HCT116 (cell line): ENCODE results near the gene BBS4.
"Not testable (repeated sequence)": the region's sequence is repeated elsewhere in the genome, so short reads cannot be mapped to it uniquely, and the experiment has no call there.

ENCODE experiments used
- CBX3 ChIP-seq: IDR thresholded peaks from 2 replicates; pipeline ENCODE4 v1.6.1; 2012; ENCODE audit warnings: low read depth
- EGR1 ChIP-seq: IDR thresholded peaks from 2 replicates; pipeline ENCODE4 v1.6.1; 2012; ENCODE audit warnings: low read depth
- ELF1 ChIP-seq: IDR thresholded peaks from 2 replicates; pipeline ENCODE4 v1.6.1; 2012; ENCODE audit warnings: low read depth, borderline replicate concordance
- JUND ChIP-seq: IDR thresholded peaks from 2 replicates; pipeline ENCODE4 v1.6.1; 2012
- POLR2A ChIP-seq: IDR thresholded peaks from 2 replicates; pipeline ENCODE4 v1.7.0; 2011; ENCODE audit warnings: borderline replicate concordance; ENCODE audit not compliant: insufficient read depth, insufficient read length; ENCODE audit errors: extremely low read depth
- POLR2AphosphoS5 ChIP-seq: IDR thresholded peaks from 2 replicates; pipeline ENCODE4 v1.6.1; 2011; ENCODE audit warnings: mild to moderate bottlenecking, low read depth, low read length, moderate library complexity
- RAD21 ChIP-seq: IDR thresholded peaks from 2 replicates; pipeline ENCODE4 v1.6.1; 2012; ENCODE audit warnings: low read depth, mild to moderate bottlenecking
- SIN3A ChIP-seq: IDR thresholded peaks from 2 replicates; pipeline ENCODE4 v1.6.1; 2012; ENCODE audit warnings: low read depth
- SRF ChIP-seq: IDR thresholded peaks from 2 replicates; pipeline ENCODE4 v1.6.1; 2012; ENCODE audit warnings: low read depth
- YY1 ChIP-seq: IDR thresholded peaks from 2 replicates; pipeline ENCODE4 v1.6.1; 2011; ENCODE audit warnings: low read length, low read depth, moderate library complexity, mild to moderate bottlenecking; ENCODE audit not compliant: insufficient replicate concordance; ENCODE audit errors: extremely low read depth
- TF ChIP-seq, protein P1 (sequence below), 3 experiments: fragments of 200-600 bp in 1 of 3; sonication (generic) in 1 of 3; IDR thresholded peaks in 2 of 3; conservative IDR thresholded peaks in 1 of 3; 2 replicates each; pipeline ENCODE4 v1.5.1; 2012 to 2017; ENCODE audit warnings: low read depth in 2 of 3, low read length in 2 of 3, antibody characterized with exemption in 1 of 3, borderline replicate concordance in 1 of 3, control low read depth in 1 of 3, mild to moderate bottlenecking in 1 of 3, mixed read lengths in 1 of 3, mixed run types in 1 of 3, moderate library complexity in 1 of 3; ENCODE audit not compliant: insufficient read depth in 1 of 3
- TF ChIP-seq, protein P2 (sequence below): IDR thresholded peaks from 2 replicates; pipeline ENCODE4 v1.6.1; 2012
- TF ChIP-seq, protein P3 (sequence below): IDR thresholded peaks from 2 replicates; pipeline ENCODE4 v1.6.1; 2011; ENCODE audit warnings: mild to moderate bottlenecking, low read length, moderate library complexity; ENCODE audit not compliant: insufficient replicate concordance; ENCODE audit errors: extremely low read depth

GRCh38 chr15:72648631-72649253 is 37.3 kb upstream of the BBS4 start:
- TF ChIP-seq, protein P1, sequence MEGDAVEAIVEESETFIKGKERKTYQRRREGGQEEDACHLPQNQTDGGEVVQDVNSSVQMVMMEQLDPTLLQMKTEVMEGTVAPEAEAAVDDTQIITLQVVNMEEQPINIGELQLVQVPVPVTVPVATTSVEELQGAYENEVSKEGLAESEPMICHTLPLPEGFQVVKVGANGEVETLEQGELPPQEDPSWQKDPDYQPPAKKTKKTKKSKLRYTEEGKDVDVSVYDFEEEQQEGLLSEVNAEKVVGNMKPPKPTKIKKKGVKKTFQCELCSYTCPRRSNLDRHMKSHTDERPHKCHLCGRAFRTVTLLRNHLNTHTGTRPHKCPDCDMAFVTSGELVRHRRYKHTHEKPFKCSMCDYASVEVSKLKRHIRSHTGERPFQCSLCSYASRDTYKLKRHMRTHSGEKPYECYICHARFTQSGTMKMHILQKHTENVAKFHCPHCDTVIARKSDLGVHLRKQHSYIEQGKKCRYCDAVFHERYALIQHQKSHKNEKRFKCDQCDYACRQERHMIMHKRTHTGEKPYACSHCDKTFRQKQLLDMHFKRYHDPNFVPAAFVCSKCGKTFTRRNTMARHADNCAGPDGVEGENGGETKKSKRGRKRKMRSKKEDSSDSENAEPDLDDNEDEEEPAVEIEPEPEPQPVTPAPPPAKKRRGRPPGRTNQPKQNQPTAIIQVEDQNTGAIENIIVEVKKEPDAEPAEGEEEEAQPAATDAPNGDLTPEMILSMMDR (IDR thresholded peaks at IDR 0.05 in 2 of 3, conservative IDR thresholded peaks at IDR 0.05 in 1 of 3; ENCODE audit: borderline replicate concordance in 1 of 3, insufficient read depth in 1 of 3, low read depth in 2 of 3, low read length in 2 of 3) = not testable (repeated sequence)
- not testable (repeated sequence) for TF ChIP-seq POLR2A, CBX3, RAD21, YY1, JUND, POLR2AphosphoS5, EGR1, SIN3A, ELF1, SRF
- TF ChIP-seq, protein P2, sequence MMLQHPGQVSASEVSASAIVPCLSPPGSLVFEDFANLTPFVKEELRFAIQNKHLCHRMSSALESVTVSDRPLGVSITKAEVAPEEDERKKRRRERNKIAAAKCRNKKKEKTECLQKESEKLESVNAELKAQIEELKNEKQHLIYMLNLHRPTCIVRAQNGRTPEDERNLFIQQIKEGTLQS = not testable (repeated sequence)
- TF ChIP-seq, protein P3, sequence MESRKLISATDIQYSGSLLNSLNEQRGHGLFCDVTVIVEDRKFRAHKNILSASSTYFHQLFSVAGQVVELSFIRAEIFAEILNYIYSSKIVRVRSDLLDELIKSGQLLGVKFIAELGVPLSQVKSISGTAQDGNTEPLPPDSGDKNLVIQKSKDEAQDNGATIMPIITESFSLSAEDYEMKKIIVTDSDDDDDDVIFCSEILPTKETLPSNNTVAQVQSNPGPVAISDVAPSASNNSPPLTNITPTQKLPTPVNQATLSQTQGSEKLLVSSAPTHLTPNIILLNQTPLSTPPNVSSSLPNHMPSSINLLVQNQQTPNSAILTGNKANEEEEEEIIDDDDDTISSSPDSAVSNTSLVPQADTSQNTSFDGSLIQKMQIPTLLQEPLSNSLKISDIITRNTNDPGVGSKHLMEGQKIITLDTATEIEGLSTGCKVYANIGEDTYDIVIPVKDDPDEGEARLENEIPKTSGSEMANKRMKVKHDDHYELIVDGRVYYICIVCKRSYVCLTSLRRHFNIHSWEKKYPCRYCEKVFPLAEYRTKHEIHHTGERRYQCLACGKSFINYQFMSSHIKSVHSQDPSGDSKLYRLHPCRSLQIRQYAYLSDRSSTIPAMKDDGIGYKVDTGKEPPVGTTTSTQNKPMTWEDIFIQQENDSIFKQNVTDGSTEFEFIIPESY = not testable (repeated sequence)
